GM10266 (cell line): ENCODE results near the gene ZSWIM6.
"Not testable (repeated sequence)": the region's sequence is repeated elsewhere in the genome, so short reads cannot be mapped to it uniquely, and the experiment has no call there.

Source experiments
- DNase-seq: peaks from one replicate; pipeline ENCODE4 v3.0.0; 2012; ENCODE audit errors: extremely low spot score
- CTCF ChIP-seq: IDR thresholded peaks from 2 replicates; pipeline ENCODE4 v1.5.1; 2012; ENCODE audit warnings: mild to moderate bottlenecking, low read depth; ENCODE audit not compliant: control insufficient read depth, insufficient read depth; ENCODE audit errors: missing control alignments

ZSWIM6 gene

GRCh38 chr5:61407706-61408270 is 75.7 kb downstream of the ZSWIM6 start:
- no peak for DNase-seq
- no peak for TF ChIP-seq CTCF

- peak; percentile 88 for DNase-seq
- TF ChIP-seq CTCF, result no peak
Measured at GRCh38 chr5:61408476-61409168, 76.6 kb downstream of the ZSWIM6 start.

GRCh38 chr5:61409568-61409967 is 77.5 kb downstream of the ZSWIM6 start:
- no peak for DNase-seq
- TF ChIP-seq CTCF, result no peak

GRCh38 chr5:61410811-61411210 is 78.8 kb downstream of the ZSWIM6 start:
- DNase-seq, result no peak
- TF ChIP-seq CTCF, result no peak

GRCh38 chr5:61412361-61412760 is 80.3 kb downstream of the ZSWIM6 start:
- DNase-seq, result no peak
- TF ChIP-seq CTCF, result no peak

- DNase-seq, result not testable (repeated sequence)
Measured at GRCh38 chr5:61413205-61413604, 81.1 kb downstream of the ZSWIM6 start.

GRCh38 chr5:61414806-61415205 is 82.7 kb downstream of the ZSWIM6 start:
- no peak for TF ChIP-seq CTCF
- no peak for DNase-seq
